ENCODE measurements around the gene ABT1. TPM values are rescaled to one million over a fixed set of nuclear protein-coding genes. Genes with fewer than 3 reads are reported as not detected.

The ABT1 gene
- total and polyA plus RNA-seq, 2 donors (not counting 1 experiment from before 2014, with no cell fraction given), result 17.6 to 29.8 TPM

DNA sequence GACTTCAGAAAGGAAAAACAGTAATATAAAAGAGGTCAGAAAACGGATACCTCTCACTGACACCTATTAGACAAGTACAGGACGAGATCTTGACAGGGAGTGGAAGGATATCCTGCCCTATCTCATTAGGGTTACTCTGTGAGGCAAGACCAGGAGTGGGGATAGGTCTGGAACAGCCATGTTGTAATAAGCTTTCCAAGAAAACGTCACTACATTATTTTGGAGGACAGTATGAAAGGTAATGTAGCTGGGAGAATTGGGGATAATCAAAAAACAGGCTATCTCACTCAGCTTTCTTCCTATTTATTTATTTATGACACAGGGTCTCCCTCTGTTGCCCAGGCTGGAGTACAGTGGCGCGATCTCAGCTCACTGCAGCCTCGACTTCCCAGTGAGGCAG is 33.3 kb upstream of the ABT1 start:
- Mint-ChIP-seq H3K4me3 (no peak overlapping the region), H3K27ac (no peak overlapping the region), H3K9me3 (ENCODE audit: insufficient read depth) (no peaks in the 10 kb centered on the region), H3K4me1 (peaks cover 4% of the 10 kb centered on the region), H3K27me3 (peaks cover under 1% of the 10 kb centered on the region)
- Histone ChIP-seq H2AFZ (ENCODE audit: insufficient read depth, low read depth, low read length, poor library complexity, severe bottlenecking) (no peak overlapping the region), H3K4me3 (ENCODE audit: control extremely low read depth in 1 of 5, extremely low read depth in 1 of 5, insufficient read depth in 1 of 5, low read depth in 2 of 5, low read length in 4 of 5) (no peak overlapping the region), H4K20me1 (ENCODE audit: control insufficient read depth, insufficient read depth, low read length, poor library complexity, severe bottlenecking) (no peaks in the 10 kb centered on the region), H3K27ac (ENCODE audit: low read length in 2 of 2) (no peak overlapping the region), H3K27me3 (replicated peaks in 1 of 4; ENCODE audit: control extremely low read depth in 1 of 4, control insufficient read depth in 3 of 4, insufficient read depth in 4 of 4, low read length in 3 of 4) (no peaks in the 10 kb centered on the region), H3K4me1 (ENCODE audit: control insufficient read depth in 2 of 2, insufficient read depth in 2 of 2, low read length in 2 of 2) (no peaks in the 10 kb centered on the region), H3K79me2 (ENCODE audit: control insufficient read depth, insufficient read depth, low read length) (no peaks in the 10 kb centered on the region), H3K9me3 (ENCODE audit: control extremely low read depth in 1 of 3, control insufficient read depth in 2 of 3, insufficient read depth in 1 of 3, low read length in 2 of 3) (peaks cover 0 to 4% (median 0%) of the 10 kb centered on the region in 3 donors), H3K4me2 (replicated peaks; ENCODE audit: low read depth, low read length, poor library complexity, severe bottlenecking) (no peak overlapping the region), H3K36me3 (replicated peaks in 1 of 2; ENCODE audit: control extremely low read depth in 1 of 2, control insufficient read depth in 1 of 2, extremely low read depth in 1 of 2, insufficient read depth in 2 of 2, low read length in 1 of 2) (no peaks in the 10 kb centered on the region), H3K9ac (ENCODE audit: low read length) (no peak overlapping the region)
- WGBS (ENCODE audit: insufficient coverage), result 100% methylated on average over 2 of the region's 6 CpGs
- ChIA-PET POLR2A (no interaction called here), CTCF (interaction anchor here (1.0 kb wide), 1 partner anchor 9 kb away, joined by 3 read pairs; no protein-coding TSS in a partner anchor)
- TF ChIP-seq, protein P1, sequence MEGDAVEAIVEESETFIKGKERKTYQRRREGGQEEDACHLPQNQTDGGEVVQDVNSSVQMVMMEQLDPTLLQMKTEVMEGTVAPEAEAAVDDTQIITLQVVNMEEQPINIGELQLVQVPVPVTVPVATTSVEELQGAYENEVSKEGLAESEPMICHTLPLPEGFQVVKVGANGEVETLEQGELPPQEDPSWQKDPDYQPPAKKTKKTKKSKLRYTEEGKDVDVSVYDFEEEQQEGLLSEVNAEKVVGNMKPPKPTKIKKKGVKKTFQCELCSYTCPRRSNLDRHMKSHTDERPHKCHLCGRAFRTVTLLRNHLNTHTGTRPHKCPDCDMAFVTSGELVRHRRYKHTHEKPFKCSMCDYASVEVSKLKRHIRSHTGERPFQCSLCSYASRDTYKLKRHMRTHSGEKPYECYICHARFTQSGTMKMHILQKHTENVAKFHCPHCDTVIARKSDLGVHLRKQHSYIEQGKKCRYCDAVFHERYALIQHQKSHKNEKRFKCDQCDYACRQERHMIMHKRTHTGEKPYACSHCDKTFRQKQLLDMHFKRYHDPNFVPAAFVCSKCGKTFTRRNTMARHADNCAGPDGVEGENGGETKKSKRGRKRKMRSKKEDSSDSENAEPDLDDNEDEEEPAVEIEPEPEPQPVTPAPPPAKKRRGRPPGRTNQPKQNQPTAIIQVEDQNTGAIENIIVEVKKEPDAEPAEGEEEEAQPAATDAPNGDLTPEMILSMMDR (IDR thresholded peaks at IDR 0.05), result no peak
- no peak for TF ChIP-seq EZH2 (IDR thresholded peaks at IDR 0.05; ENCODE audit: borderline replicate concordance, insufficient read depth, low read depth, low read length, poor library complexity, severe bottlenecking)
- ATAC-seq (ENCODE audit: low read depth), result no peak
- intact Hi-C loops (cut with micrococcal nuclease), result no loop called here
- DNase-seq, result no peak

DNA sequence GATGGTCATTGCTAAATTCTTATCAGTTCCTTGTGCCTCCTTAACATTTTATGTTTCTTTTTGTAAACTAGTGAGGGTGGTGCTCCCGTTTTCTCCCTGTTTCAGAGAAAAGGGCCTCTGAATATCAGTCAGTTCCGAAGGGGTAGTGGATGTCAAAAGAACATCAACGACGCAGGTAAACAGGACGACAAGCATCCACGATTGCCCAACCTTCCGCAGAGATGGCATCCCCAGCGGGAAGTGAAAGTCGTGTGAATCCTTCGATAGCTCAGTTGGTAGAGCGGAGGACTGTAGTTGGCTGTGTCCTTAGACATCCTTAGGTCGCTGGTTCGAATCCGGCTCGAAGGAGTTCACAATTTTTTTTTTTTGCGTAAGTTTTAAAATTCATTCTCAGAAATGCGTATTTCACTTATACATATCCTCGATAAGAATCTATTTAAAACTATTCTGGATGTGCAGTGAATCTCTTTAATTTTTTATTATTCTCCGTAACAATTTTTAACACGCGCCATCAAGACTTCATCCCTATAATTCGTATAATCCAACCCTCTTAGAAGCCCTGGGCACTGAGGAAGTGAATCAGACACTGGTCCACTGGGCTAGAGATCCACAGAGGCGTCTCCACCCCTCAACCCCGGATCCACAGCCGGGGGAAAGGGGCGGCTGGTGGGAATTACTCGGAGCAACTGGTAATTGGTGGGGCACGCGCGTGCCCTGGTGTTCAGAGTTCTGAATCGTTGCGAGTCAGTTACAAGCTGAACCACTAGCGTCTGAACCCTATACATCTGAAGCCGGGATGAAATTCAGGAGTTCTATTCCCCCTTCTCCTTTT is 27.9 kb upstream of the ABT1 start:
- Histone ChIP-seq H4K20me1 (ENCODE audit: control insufficient read depth, insufficient read depth, low read length, poor library complexity, severe bottlenecking) (no peaks in the 10 kb centered on the region), H2AFZ (ENCODE audit: insufficient read depth, low read depth, low read length, poor library complexity, severe bottlenecking) (peak overlapping the region; percentile 79), H3K9me3 (ENCODE audit: control extremely low read depth in 1 of 3, control insufficient read depth in 2 of 3, insufficient read depth in 1 of 3, low read length in 2 of 3) (no peaks in the 10 kb centered on the region), H3K9ac (ENCODE audit: low read length) (peak overlapping the region; percentile 73), H3K27me3 (replicated peaks in 1 of 4; ENCODE audit: control extremely low read depth in 1 of 4, control insufficient read depth in 3 of 4, insufficient read depth in 4 of 4, low read length in 3 of 4) (no peaks in the 10 kb centered on the region), H3K36me3 (replicated peaks in 1 of 2; ENCODE audit: control extremely low read depth in 1 of 2, control insufficient read depth in 1 of 2, extremely low read depth in 1 of 2, insufficient read depth in 2 of 2, low read length in 1 of 2) (no peaks in the 10 kb centered on the region), H3K4me1 (ENCODE audit: control insufficient read depth in 2 of 2, insufficient read depth in 2 of 2, low read length in 2 of 2) (peaks cover 14 to 17% of the 10 kb centered on the region in 2 donors), H3K27ac (ENCODE audit: low read length in 2 of 2) (peak overlapping the region; percentile 18 to 56), H3K4me2 (replicated peaks; ENCODE audit: low read depth, low read length, poor library complexity, severe bottlenecking) (peak overlapping the region; percentile 74), H3K79me2 (ENCODE audit: control insufficient read depth, insufficient read depth, low read length) (no peaks in the 10 kb centered on the region), H3K4me3 (ENCODE audit: control extremely low read depth in 1 of 5, extremely low read depth in 1 of 5, insufficient read depth in 1 of 5, low read depth in 2 of 5, low read length in 4 of 5) (peak overlapping the region; percentile 49 to 88 (median 69))
- 2% methylated on average over 18 of the region's 34 CpGs for WGBS (ENCODE audit: insufficient coverage)
- H3K4me1 Mint-ChIP-seq, result peaks cover 28% of the 10 kb centered on the region
- intact Hi-C loops (cut with micrococcal nuclease), result loop anchor here (1.0 to 5.0 kb wide), 10 partner anchors 15 to 394 kb away; partner anchors contain the start of genes ABT1 and BTN2A1
- CTCF ChIA-PET, result interaction anchor here (0.9 to 9.5 kb wide), 16 partner anchors 8 to 410 kb away, joined by 3 to 132 read pairs (median 6); partner anchors contain the start of gene HMGN4
- TF ChIP-seq, protein P1 (IDR thresholded peaks at IDR 0.05), result no peak
- TF ChIP-seq EZH2 (IDR thresholded peaks at IDR 0.05; ENCODE audit: borderline replicate concordance, insufficient read depth, low read depth, low read length, poor library complexity, severe bottlenecking), result no peak
- POLR2A ChIA-PET, result interaction anchor here (0.5 to 3.8 kb wide), 11 partner anchors 15 to 396 kb away, joined by 3 to 21 read pairs (median 3); partner anchors contain the start of gene HMGN4
- H3K27me3 Mint-ChIP-seq, result peaks cover 3% of the 10 kb centered on the region
- DNase-seq (peak; percentile 97), ATAC-seq (ENCODE audit: low read depth) (peak; percentile 82)
- H3K27ac Mint-ChIP-seq, result peak overlapping the region; percentile 100
- peak overlapping the region; percentile 97 for H3K4me3 Mint-ChIP-seq
- no peaks in the 10 kb centered on the region for H3K9me3 Mint-ChIP-seq (ENCODE audit: insufficient read depth)

All from B cell (primary cell).